SK-N-SH (cell line): ENCODE results near the gene CYP4F12.

Experiments
- CTCF ChIP-seq: fragments of 200-600 bp; sonication (generic); IDR thresholded peaks from 2 replicates; pipeline ENCODE4 v1.6.1; 2017; ENCODE audit warnings: antibody characterized with exemption, mild to moderate bottlenecking, moderate library complexity
- EP300 ChIP-seq, 2 experiments: IDR thresholded peaks; 2 replicates each; pipeline versions ENCODE4 v1.4.0 to v1.6.1; 2012; ENCODE audit warnings: borderline replicate concordance in 1 of 2, low read depth in 1 of 2, low read length in 1 of 2
- GATA2 ChIP-seq: sonication (generic); formaldehyde crosslinking; IDR thresholded peaks from 2 replicates; pipeline ENCODE4 v1.5.0; 2020; ENCODE audit warnings: mild to moderate bottlenecking, missing genetic modification reagents
- IRF3 ChIP-seq: fragments of 150-350 bp; IDR thresholded peaks from 2 replicates; pipeline ENCODE4 v1.6.1; 2016; ENCODE audit warnings: mild to moderate bottlenecking, low read depth, low read length
- MXI1 ChIP-seq: IDR thresholded peaks from 2 replicates; pipeline ENCODE4 v1.6.1; 2012; ENCODE audit warnings: mild to moderate bottlenecking, low read depth, low read length, improper control_type of control experiment
- NFIC ChIP-seq: IDR thresholded peaks from 2 replicates; pipeline ENCODE4 v1.4.0; 2012; ENCODE audit warnings: borderline replicate concordance
- POLR2AphosphoS5 ChIP-seq: IDR thresholded peaks from 2 replicates; pipeline ENCODE4 v1.6.1; 2012; ENCODE audit warnings: low read depth, low read length
- RAD21 ChIP-seq: IDR thresholded peaks from 2 replicates; pipeline ENCODE4 v1.6.1; 2012; ENCODE audit warnings: mild to moderate bottlenecking, low read length
- RCOR1 ChIP-seq: fragments of 150-350 bp; IDR thresholded peaks from 2 replicates; pipeline ENCODE4 v1.6.1; 2017; ENCODE audit warnings: antibody characterized with exemption, low read length
- REST ChIP-seq: IDR thresholded peaks from 2 replicates; pipeline ENCODE4 v1.6.1; 2012; ENCODE audit warnings: mild to moderate bottlenecking, low read depth, low read length, moderate library complexity
- RFX5 ChIP-seq: IDR thresholded peaks from 2 replicates; pipeline ENCODE4 v1.6.1; 2012; ENCODE audit warnings: mild to moderate bottlenecking, improper control_type of control experiment, low read length
- SIN3A ChIP-seq: IDR thresholded peaks from 2 replicates; pipeline ENCODE4 v1.6.1; 2012; ENCODE audit warnings: low read depth, mild to moderate bottlenecking, low read length, moderate library complexity, borderline replicate concordance
- TEAD4 ChIP-seq: IDR thresholded peaks from 2 replicates; pipeline ENCODE4 v1.4.0; 2012; ENCODE audit warnings: mild to moderate bottlenecking, borderline replicate concordance; ENCODE audit not compliant: insufficient read depth
- USF2 ChIP-seq: fragments of 150-350 bp; IDR thresholded peaks from 2 replicates; pipeline ENCODE4 v1.6.1; 2017; ENCODE audit warnings: antibody characterized with exemption, low read length, low read depth, borderline replicate concordance

GRCh38 chr19:15669440-15669839 is 3.4 kb upstream of the CYP4F12 start:
- TF ChIP-seq POLR2AphosphoS5 (no peak), MXI1 (no peak), CTCF (no peak), USF2 (no peak), EP300 (IDR thresholded peaks at IDR 0.05; ENCODE audit: borderline replicate concordance in 1 of 2, low read depth in 1 of 2, low read length in 1 of 2) (no peak), SIN3A (no peak), RAD21 (no peak), IRF3 (no peak), RCOR1 (no peak), GATA2 (CRISPR knock-in tag) (no peak), REST (no peak), RFX5 (no peak), NFIC (no peak), TEAD4 (no peak)
